ENCODE results near the gene EHD4.

EHD4 gene

GRCh38 chr15:41894251-41894790 is 78.0 kb downstream of the EHD4 start:
- Mint-ChIP-seq H3K27ac (peak overlapping the region; percentile 85), H3K4me3 (peak overlapping the region; percentile 60), H3K4me1 (peaks cover 25% of the 10 kb centered on the region)

GRCh38 chr15:41893422-41894250 is 78.7 kb downstream of the EHD4 start, which contains the start of gene SPTBN5:
TSS of gene SPTBN5 (minus strand) at chr15:41894053. CDS start at chr15:41893497, 556 bp downstream.
- DNase-seq (ENCODE audit: low spot score in 2 of 2) (no peak), ATAC-seq (ENCODE audit: low read depth) (no peak)
- peak within 1 kb of the TSS; percentile 75 for H3K4me3 Mint-ChIP-seq
- peak within 1 kb of the TSS; percentile 87 for H3K27ac Mint-ChIP-seq
- H3K36me3 Mint-ChIP-seq, result no peaks in the 10 kb centered on the region
- peaks cover 31% of the 10 kb centered on the region for H3K4me1 Mint-ChIP-seq
- H3K9me3 Mint-ChIP-seq, result no peaks in the 10 kb centered on the region
- H3K27me3 Mint-ChIP-seq, result no peaks in the 10 kb centered on the region

More at GRCh38 chr15:41894251-41894790, 78.0 kb downstream of the EHD4 start:
- Mint-ChIP-seq H3K9me3 (no peaks in the 10 kb centered on the region), H3K36me3 (no peaks in the 10 kb centered on the region), H3K27me3 (no peaks in the 10 kb centered on the region)
- DNase-seq (ENCODE audit: low spot score in 2 of 2) (no peak), ATAC-seq (ENCODE audit: low read depth) (no peak)

- no peaks in the 10 kb centered on the region for H3K27me3 Mint-ChIP-seq
- DNase-seq (ENCODE audit: low spot score in 2 of 2) (no peak), ATAC-seq (ENCODE audit: low read depth) (peak; percentile 18)
- no peaks in the 10 kb centered on the region for H3K9me3 Mint-ChIP-seq
- no peaks in the 10 kb centered on the region for H3K36me3 Mint-ChIP-seq
- H3K27ac Mint-ChIP-seq, result peak overlapping the region; percentile 87
- peak overlapping the region; percentile 75 for H3K4me3 Mint-ChIP-seq
- peaks cover 34% of the 10 kb centered on the region for H3K4me1 Mint-ChIP-seq
Observed at GRCh38 chr15:41892621-41893421, 79.5 kb downstream of the EHD4 start.

GRCh38 chr15:41891946-41892345 is 80.4 kb downstream of the EHD4 start:
- peaks cover 34% of the 10 kb centered on the region for H3K4me1 Mint-ChIP-seq
- H3K9me3 Mint-ChIP-seq, result no peaks in the 10 kb centered on the region

GRCh38 chr15:41891226-41891625 is 81.1 kb downstream of the EHD4 start:
- Mint-ChIP-seq H3K36me3 (no peaks in the 10 kb centered on the region), H3K27ac (no peak overlapping the region), H3K4me3 (no peak overlapping the region), H3K4me1 (peaks cover 32% of the 10 kb centered on the region), H3K9me3 (no peaks in the 10 kb centered on the region), H3K27me3 (no peaks in the 10 kb centered on the region)
- DNase-seq (ENCODE audit: low spot score in 2 of 2) (no peak), ATAC-seq (ENCODE audit: low read depth) (no peak)

More at GRCh38 chr15:41891946-41892345, 80.4 kb downstream of the EHD4 start:
- no peak overlapping the region for H3K4me3 Mint-ChIP-seq
- H3K36me3 Mint-ChIP-seq, result no peaks in the 10 kb centered on the region
- no peaks in the 10 kb centered on the region for H3K27me3 Mint-ChIP-seq
- peak overlapping the region; percentile 87 for H3K27ac Mint-ChIP-seq
- ATAC-seq (ENCODE audit: low read depth) (no peak), DNase-seq (ENCODE audit: low spot score in 2 of 2) (no peak)

GRCh38 chr15:41890050-41890690 is 82.2 kb downstream of the EHD4 start:
- DNase-seq (ENCODE audit: low spot score in 2 of 2) (no peak), ATAC-seq (ENCODE audit: low read depth) (no peak)
- Mint-ChIP-seq H3K36me3 (no peaks in the 10 kb centered on the region), H3K27me3 (no peaks in the 10 kb centered on the region), H3K27ac (no peak overlapping the region), H3K4me3 (no peak overlapping the region), H3K4me1 (peaks cover 29% of the 10 kb centered on the region), H3K9me3 (no peaks in the 10 kb centered on the region)

GRCh38 chr15:41888662-41889253 is 83.6 kb downstream of the EHD4 start:
- H3K36me3 Mint-ChIP-seq, result no peaks in the 10 kb centered on the region
- no peak for DNase-seq (ENCODE audit: low spot score in 2 of 2)
- no peak overlapping the region for H3K27ac Mint-ChIP-seq
- H3K4me3 Mint-ChIP-seq, result peak overlapping the region; percentile 15
- H3K4me1 Mint-ChIP-seq, result peaks cover 21% of the 10 kb centered on the region
- no peaks in the 10 kb centered on the region for H3K27me3 Mint-ChIP-seq
- no peaks in the 10 kb centered on the region for H3K9me3 Mint-ChIP-seq
- ATAC-seq (ENCODE audit: low read depth), result peak; percentile 46

GRCh38 chr15:41887893-41888292 is 84.5 kb downstream of the EHD4 start:
- Mint-ChIP-seq H3K9me3 (no peaks in the 10 kb centered on the region), H3K27ac (no peak overlapping the region), H3K36me3 (no peaks in the 10 kb centered on the region), H3K4me1 (peaks cover 23% of the 10 kb centered on the region), H3K4me3 (no peak overlapping the region), H3K27me3 (no peaks in the 10 kb centered on the region)
- DNase-seq (ENCODE audit: low spot score in 2 of 2) (no peak), ATAC-seq (ENCODE audit: low read depth) (no peak)

GRCh38 chr15:41887161-41887560 is 85.2 kb downstream of the EHD4 start:
- H3K4me1 Mint-ChIP-seq, result peaks cover 20% of the 10 kb centered on the region
- H3K36me3 Mint-ChIP-seq, result no peaks in the 10 kb centered on the region
- no peaks in the 10 kb centered on the region for H3K9me3 Mint-ChIP-seq
- no peak overlapping the region for H3K27ac Mint-ChIP-seq
- no peaks in the 10 kb centered on the region for H3K27me3 Mint-ChIP-seq
- no peak for DNase-seq (ENCODE audit: low spot score in 2 of 2)
- no peak for ATAC-seq (ENCODE audit: low read depth)
- no peak overlapping the region for H3K4me3 Mint-ChIP-seq

- Mint-ChIP-seq H3K36me3 (no peaks in the 10 kb centered on the region), H3K4me1 (peaks cover 20% of the 10 kb centered on the region), H3K27ac (no peak overlapping the region), H3K9me3 (no peaks in the 10 kb centered on the region), H3K4me3 (no peak overlapping the region), H3K27me3 (no peaks in the 10 kb centered on the region)
- no peak for ATAC-seq (ENCODE audit: low read depth)
- no peak for DNase-seq (ENCODE audit: low spot score in 2 of 2)
Observed at GRCh38 chr15:41886741-41887140, 85.6 kb downstream of the EHD4 start.

GRCh38 chr15:41885841-41886240 is 86.5 kb downstream of the EHD4 start:
- H3K4me1 Mint-ChIP-seq, result peaks cover 24% of the 10 kb centered on the region
- no peak for ATAC-seq (ENCODE audit: low read depth)

GRCh38 chr15:41885321-41885720 is 87.0 kb downstream of the EHD4 start:
- no peaks in the 10 kb centered on the region for H3K36me3 Mint-ChIP-seq
- H3K4me3 Mint-ChIP-seq, result no peak overlapping the region
- H3K4me1 Mint-ChIP-seq, result peaks cover 24% of the 10 kb centered on the region
- no peak for ATAC-seq (ENCODE audit: low read depth)
- peaks cover 10% of the 10 kb centered on the region for H3K27me3 Mint-ChIP-seq
- no peak overlapping the region for H3K27ac Mint-ChIP-seq
- DNase-seq (ENCODE audit: low spot score in 2 of 2), result no peak
- no peaks in the 10 kb centered on the region for H3K9me3 Mint-ChIP-seq

More at GRCh38 chr15:41885841-41886240, 86.5 kb downstream of the EHD4 start:
- no peak for DNase-seq (ENCODE audit: low spot score in 2 of 2)
- no peak overlapping the region for H3K27ac Mint-ChIP-seq
- no peak overlapping the region for H3K4me3 Mint-ChIP-seq
- H3K36me3 Mint-ChIP-seq, result no peaks in the 10 kb centered on the region
- no peaks in the 10 kb centered on the region for H3K9me3 Mint-ChIP-seq
- H3K27me3 Mint-ChIP-seq, result peaks cover 6% of the 10 kb centered on the region

GRCh38 chr15:41884458-41884857 is 87.9 kb downstream of the EHD4 start:
- peaks cover 11% of the 10 kb centered on the region for H3K27me3 Mint-ChIP-seq
- no peak for ATAC-seq (ENCODE audit: low read depth)
- peak overlapping the region; percentile 9 for H3K27ac Mint-ChIP-seq
- peaks cover 23% of the 10 kb centered on the region for H3K4me1 Mint-ChIP-seq
- DNase-seq (ENCODE audit: low spot score in 2 of 2), result no peak
- no peak overlapping the region for H3K4me3 Mint-ChIP-seq
- H3K36me3 Mint-ChIP-seq, result no peaks in the 10 kb centered on the region
- H3K9me3 Mint-ChIP-seq, result no peaks in the 10 kb centered on the region
